HEK293T (cell line): ENCODE results near the gene TKTL1.
"Not testable (repeated sequence)": the region's sequence is repeated elsewhere in the genome, so short reads cannot be mapped to it uniquely, and the experiment has no call there.

Experiments
- CTCF ChIA-PET: fragments of 350-600 bp; formaldehyde crosslinking; extraction: SDS; loops from one replicate; lab custom pipeline; 2021; ENCODE audit warnings: antibody characterized with exemption, inconsistent platforms; lab: Yijun Ruan, JAX
- POLR2A ChIA-PET: fragments of 350-600 bp; formaldehyde crosslinking; extraction: SDS; loops from one replicate; lab custom pipeline; 2020; ENCODE audit warnings: antibody characterized with exemption, inconsistent platforms; lab: Yijun Ruan, JAX
- DNase-seq: peaks from one replicate; pipeline ENCODE4 v3.0.0; 2012; ENCODE audit warnings: mixed read lengths; ENCODE audit errors: extremely low spot score
- ARNT ChIP-seq: fragments of 450-650 bp; IDR thresholded peaks from 2 replicates; pipeline ENCODE4 v1.6.1; 2017; ENCODE audit warnings: mild to moderate bottlenecking
- FOXA1 ChIP-seq: fragments of 450-650 bp; IDR thresholded peaks from 2 replicates; pipeline ENCODE4 v1.6.1; 2016; ENCODE audit warnings: mild to moderate bottlenecking
- L3MBTL2 ChIP-seq: fragments of 450-650 bp; conservative IDR thresholded peaks from 2 replicates; pipeline ENCODE4 v1.6.1; 2016; ENCODE audit warnings: mild to moderate bottlenecking
- LEF1 ChIP-seq: fragments of 450-650 bp; IDR thresholded peaks from 2 replicates; pipeline ENCODE4 v1.6.1; 2017; ENCODE audit warnings: mild to moderate bottlenecking, borderline replicate concordance
- PKNOX1 ChIP-seq: fragments of 450-650 bp; IDR thresholded peaks from 2 replicates; pipeline ENCODE4 v1.6.1; 2016
- SUZ12 ChIP-seq: fragments of 450-650 bp; IDR thresholded peaks from 2 replicates; pipeline ENCODE4 v1.6.1; 2016; ENCODE audit warnings: mild to moderate bottlenecking
- TARDBP ChIP-seq: fragments of 450-650 bp; IDR thresholded peaks from 2 replicates; pipeline ENCODE4 v1.6.1; 2016

Gene TKTL1

GRCh38 chrX:154295664-154296310 lies at the start of gene TKTL1:
Gene TKTL1, plus strand, starts transcription at chrX:154295795. Its CDS starts 65 bp downstream, at chrX:154295860.
- no peak for DNase-seq
- TF ChIP-seq TARDBP = no peak
- TF ChIP-seq LEF1 = no peak
- TF ChIP-seq SUZ12 = no peak
- TF ChIP-seq L3MBTL2 = no peak
- ChIA-PET CTCF (interaction anchor here (1.9 kb wide), 1 partner anchor 12 kb away, joined by 12 read pairs; no protein-coding TSS in a partner anchor), POLR2A (no interaction called here)

GRCh38 chrX:154247377-154248045 lies 48.1 kb upstream of the TKTL1 start:
- CTCF ChIA-PET = not testable (repeated sequence)

GRCh38 chrX:154248076-154248475 lies 47.5 kb upstream of the TKTL1 start:
- CTCF ChIA-PET, POLR2A ChIA-PET, DNase-seq: not testable (repeated sequence)

More at GRCh38 chrX:154247377-154248045, 48.1 kb upstream of the TKTL1 start:
- POLR2A ChIA-PET, DNase-seq: not testable (repeated sequence)

- DNase-seq, POLR2A ChIA-PET, CTCF ChIA-PET: not testable (repeated sequence)
These were observed 38.3 kb upstream of the TKTL1 start, which contains the start of gene OPN1MW3 for GRCh38 chrX:154257282-154257681. Gene OPN1MW3, plus strand, starts transcription at chrX:154257582. Its CDS starts 38 bp downstream, at chrX:154257620.

- CTCF ChIA-PET, POLR2A ChIA-PET, DNase-seq: not testable (repeated sequence)
These were observed 36.9 kb upstream of the TKTL1 start for GRCh38 chrX:154258711-154259110.

- DNase-seq, CTCF ChIA-PET, POLR2A ChIA-PET: not testable (repeated sequence)
These were observed 32.5 kb upstream of the TKTL1 start for GRCh38 chrX:154263072-154263471.

- POLR2A ChIA-PET, CTCF ChIA-PET, DNase-seq: not testable (repeated sequence)
These were observed 26.4 kb upstream of the TKTL1 start for GRCh38 chrX:154269245-154269644.

GRCh38 chrX:154284489-154285338 lies 10.9 kb upstream of the TKTL1 start:
- POLR2A ChIA-PET, DNase-seq, CTCF ChIA-PET: not testable (repeated sequence)

GRCh38 chrX:154286406-154286805 lies 9.2 kb upstream of the TKTL1 start:
- POLR2A ChIA-PET, CTCF ChIA-PET, DNase-seq: not testable (repeated sequence)

GRCh38 chrX:154294791-154295574 lies 612 bp upstream of the TKTL1 start, which contains the start of gene TEX28:
Gene TEX28, minus strand, starts transcription at chrX:154295124. Its CDS starts 3,007 bp downstream, at chrX:154292117.
- no peak for TF ChIP-seq ARNT
- no peak for DNase-seq
- POLR2A ChIA-PET = no interaction called here
- CTCF ChIA-PET = interaction anchor here (0.6 kb wide), 1 partner anchor 55 kb away, joined by 4 read pairs; no protein-coding TSS in a partner anchor

GRCh38 chrX:154296731-154297130 lies 1.1 kb downstream of the TKTL1 start:
- CTCF ChIA-PET = interaction anchor here (1.4 to 1.9 kb wide), 2 partner anchors 9 to 11 kb away, joined by 3 to 12 read pairs; no protein-coding TSS in a partner anchor
- no peak for DNase-seq
- TF ChIP-seq FOXA1 = no peak
- TF ChIP-seq L3MBTL2 = peak; percentile 45; the same call in 1 of the 2 replicates
- no peak for TF ChIP-seq PKNOX1

More at GRCh38 chrX:154296731-154297130, 1.1 kb downstream of the TKTL1 start:
- POLR2A ChIA-PET = no interaction called here
